Keratinocyte (primary cell): ENCODE measurements around the gene IST1. TPM values are rescaled to one million over a fixed set of nuclear protein-coding genes. Genes with fewer than 3 reads are reported as not detected.

ENCODE experiments used
- DNase-seq: peaks from one replicate; pipeline ENCODE4 v3.0.0-alpha.2; 2011; ENCODE audit warnings: low read depth, missing footprints, low spot score
- FAIRE-seq: peaks from 2 replicates; lab custom pipeline; 2011; peaks lifted over from hg19 to GRCh38; lab: Jason Lieb, UNC
- H2AFZ ChIP-seq: 2 replicates; pipeline ENCODE4 v1.6.0; 2012; ENCODE audit warnings: low read length, control low read depth, inconsistent platforms; ENCODE audit not compliant: control insufficient read depth
- H3K27ac ChIP-seq: 2 replicates; pipeline ENCODE4 v1.5.1; 2011; ENCODE audit warnings: low read length; ENCODE audit not compliant: control insufficient read depth, insufficient read depth
- H3K27me3 ChIP-seq: 3 replicates; pipeline ENCODE4 v1.6.0; 2011; ENCODE audit warnings: low read length; ENCODE audit not compliant: control insufficient read depth, insufficient read depth; ENCODE audit errors: extremely low read depth
- H3K36me3 ChIP-seq, 2 experiments: 2 replicates in 1 of 2; 3 replicates in 1 of 2; pipeline ENCODE4 v1.5.1; 2011; ENCODE audit warnings: low read length in 2 of 2, mild to moderate bottlenecking in 1 of 2; ENCODE audit not compliant: control insufficient read depth in 2 of 2, insufficient read depth in 2 of 2; ENCODE audit errors: extremely low read depth in 1 of 2
- H3K4me1 ChIP-seq: 3 replicates; pipeline ENCODE4 v1.5.1; 2011; ENCODE audit warnings: low read length; ENCODE audit not compliant: control insufficient read depth, insufficient read depth; ENCODE audit errors: extremely low read depth
- H3K4me2 ChIP-seq: 3 replicates; pipeline ENCODE4 v1.6.0; 2011; ENCODE audit warnings: low read depth, low read length; ENCODE audit not compliant: control insufficient read depth, insufficient read depth; ENCODE audit errors: extremely low read depth
- H3K4me3 ChIP-seq, 3 experiments: fragments of 200-600 bp in 1 of 3; sonication (generic) in 1 of 3; 2 replicates in 2 of 3; 3 replicates in 1 of 3; pipeline ENCODE4 v1.5.1; 2011 to 2016; ENCODE audit warnings: low read length in 3 of 3, mild to moderate bottlenecking in 3 of 3, control low read depth in 2 of 3, inconsistent platforms in 1 of 3, low read depth in 1 of 3, mixed read lengths in 1 of 3, mixed run types in 1 of 3, moderate library complexity in 1 of 3; ENCODE audit not compliant: control insufficient read depth in 2 of 3, insufficient read depth in 2 of 3; ENCODE audit errors: extremely low read depth in 1 of 3
- H3K79me2 ChIP-seq: 2 replicates; pipeline ENCODE4 v1.6.0; 2012; ENCODE audit warnings: low read length; ENCODE audit not compliant: control insufficient read depth, insufficient read depth
- H3K9ac ChIP-seq: 3 replicates; pipeline ENCODE4 v1.6.0; 2011; ENCODE audit warnings: low read length; ENCODE audit not compliant: control insufficient read depth, insufficient read depth; ENCODE audit errors: extremely low read depth
- H3K9me1 ChIP-seq: 3 replicates; pipeline ENCODE4 v1.6.0; 2011; ENCODE audit warnings: low read length; ENCODE audit not compliant: control insufficient read depth, insufficient read depth; ENCODE audit errors: extremely low read depth
- H3K9me3 ChIP-seq: 2 replicates; pipeline ENCODE4 v1.5.1; 2012; ENCODE audit warnings: low read depth, low read length; ENCODE audit not compliant: control insufficient read depth
- H4K20me1 ChIP-seq: 3 replicates; pipeline ENCODE4 v1.6.0; 2011; ENCODE audit warnings: low read length; ENCODE audit not compliant: control insufficient read depth, insufficient read depth; ENCODE audit errors: extremely low read depth
- CTCF ChIP-seq, 3 experiments: IDR thresholded peaks in 1 of 3; conservative IDR thresholded peaks in 1 of 3; optimal IDR thresholded peaks in 1 of 3; 2 replicates in 2 of 3; 3 replicates in 1 of 3; pipeline versions ENCODE3 to v1.5.1; 2011; ENCODE audit warnings: low read length in 3 of 3, mild to moderate bottlenecking in 3 of 3, moderate library complexity in 2 of 3, control low read depth in 1 of 3, inconsistent platforms in 1 of 3; ENCODE audit not compliant: insufficient read depth in 2 of 3; ENCODE audit errors: extremely low read depth in 1 of 3
- EZH2 ChIP-seq: IDR thresholded peaks from one replicate; pipeline ENCODE4 v1.6.1; 2012; ENCODE audit warnings: inconsistent platforms, mild to moderate bottlenecking, low read length, moderate library complexity
- dilution Hi-C: fragments of 300-500 bp; cut with MboI; formaldehyde crosslinking; loops from one replicate; pipeline ENCODE4 v1.7.0; 2020; ENCODE audit warnings: low sequenced_read_pairs; ENCODE audit not compliant: extremely low pct_ligation_motif_present
- polyA plus RNA-seq, 5 experiments: library from polyadenylated mRNA; depleted of rRNA in 3 of 5; stranded (reverse) in 3 of 5; stranded (forward) in 1 of 5; unstranded in 1 of 5; fragments of >200 nt; gene quantifications; 1 replicate in 1 of 5; 2 replicates in 3 of 5; 3 replicates in 1 of 5; pipeline versions ENCODE4 v1.2.1 to v1.2.3, GENCODE V29; 2011 to 2012; ENCODE audit warnings: missing spikeins in 2 of 5, low read depth in 1 of 5, low replicate concordance in 1 of 5

The IST1 gene
- polyA plus RNA-seq, 1 donor (not counting 4 experiments of a cell fraction or from before 2014, with no cell fraction given), result 188 TPM

- Histone ChIP-seq H3K9me3 (no peaks in the 10 kb centered on the region), H3K27me3 (no peaks in the 10 kb centered on the region), H2AFZ (no peak overlapping the region), H3K9me1 (peaks cover 8% of the 10 kb centered on the region), H3K4me2 (no peak overlapping the region), H3K27ac (no peak overlapping the region), H3K79me2 (peaks cover 20% of the 10 kb centered on the region), H3K4me3 (no peak overlapping the region), H3K36me3 (peaks cover 18 to 38% of the 10 kb centered on the region in 2 experiments), H3K4me1 (peaks cover 34% of the 10 kb centered on the region), H4K20me1 (peaks cover 19% of the 10 kb centered on the region), H3K9ac (no peak overlapping the region)
- dilution Hi-C loops, result no loop called here
- TF ChIP-seq EZH2 (no peak), CTCF (optimal IDR thresholded peaks at IDR 0.05 in 1 of 3, IDR thresholded peaks at IDR 0.05 in 1 of 3, conservative IDR thresholded peaks at IDR 0.05 in 1 of 3; ENCODE audit: extremely low read depth in 1 of 3, insufficient read depth in 2 of 3, low read length in 3 of 3) (no peak)
- DNase-seq, result peak; percentile 52
- peak; percentile 59 for FAIRE-seq
These were observed 32.1 kb downstream of the IST1 start for GRCh38 chr16:71927383-71927782.

- peaks cover 19% of the 10 kb centered on the region for H4K20me1 ChIP-seq
- peaks cover 8% of the 10 kb centered on the region for H3K9me1 ChIP-seq
- no peak overlapping the region for H3K27ac ChIP-seq
- FAIRE-seq, result no peak
- H2AFZ ChIP-seq, result no peak overlapping the region
- dilution Hi-C loops, result no loop called here
- peaks cover 20% of the 10 kb centered on the region for H3K79me2 ChIP-seq
- H3K4me2 ChIP-seq, result no peak overlapping the region
- no peak overlapping the region for H3K4me3 ChIP-seq
- TF ChIP-seq CTCF (optimal IDR thresholded peaks at IDR 0.05 in 1 of 3, IDR thresholded peaks at IDR 0.05 in 1 of 3, conservative IDR thresholded peaks at IDR 0.05 in 1 of 3; ENCODE audit: extremely low read depth in 1 of 3, insufficient read depth in 2 of 3, low read length in 3 of 3) (no peak), EZH2 (no peak)
- DNase-seq, result no peak
- H3K9me3 ChIP-seq, result no peaks in the 10 kb centered on the region
- peaks cover 34% of the 10 kb centered on the region for H3K4me1 ChIP-seq
- no peak overlapping the region for H3K9ac ChIP-seq
- H3K27me3 ChIP-seq, result no peaks in the 10 kb centered on the region
- H3K36me3 ChIP-seq, result peaks cover 15 to 36% of the 10 kb centered on the region in 2 experiments
These were observed 32.5 kb downstream of the IST1 start for GRCh38 chr16:71927787-71928186.
